Lower leg skin (tissue), 3 donors: ENCODE data around the gene GJB6.

Source experiments
- CTCF ChIP-seq, 3 donors: fragments of 450-650 bp; IDR thresholded peaks; one replicate each; pipeline ENCODE4 v1.5.1; 2016; ENCODE audit warnings: antibody characterized with exemption in 3 of 3, mild to moderate bottlenecking in 3 of 3, moderate library complexity in 2 of 3
- POLR2A ChIP-seq, 2 donors: fragments of 450-650 bp; IDR thresholded peaks; one replicate each; pipeline ENCODE4 v1.6.1; 2016 to 2017; ENCODE audit warnings: antibody characterized with exemption in 2 of 2, mild to moderate bottlenecking in 1 of 2, moderate library complexity in 1 of 2

GRCh38 chr13:20272104-20272503, 40.0 kb upstream of the GJB6 start:
- TF ChIP-seq CTCF (IDR thresholded peaks at IDR 0.05) (no peak), POLR2A (IDR thresholded peaks at IDR 0.05) (no peak)
